Measurements from ENCODE around the gene CRTC3.

DNA sequence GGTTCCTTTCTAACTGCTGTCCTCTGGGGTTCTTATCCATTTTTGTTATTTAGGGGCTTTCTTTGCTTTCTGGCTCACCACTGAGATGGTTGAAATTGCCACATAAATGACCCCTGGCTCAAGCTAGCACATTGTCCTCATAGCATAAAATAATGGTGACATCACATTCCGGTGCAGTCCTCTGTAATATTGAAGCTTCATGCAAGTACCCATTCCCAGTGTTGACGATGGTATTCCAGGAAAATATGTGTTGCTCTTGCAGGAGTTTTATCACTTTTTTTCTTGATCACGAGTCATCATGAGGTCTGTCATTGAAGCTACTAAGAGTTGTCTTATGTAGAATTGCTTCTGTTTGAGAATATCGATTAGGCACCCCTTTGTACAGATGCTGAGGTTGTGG, 56.1 kb downstream of the CRTC3 start:
- TF ChIP-seq CTCF (IDR thresholded peaks at IDR 0.05; ENCODE audit: insufficient read depth, low read depth, low read length): no peak
- TF ChIP-seq EZH2 (IDR thresholded peaks at IDR 0.05; ENCODE audit: insufficient read depth, low read length): no peak
